ENCODE results near the gene OSBP2.

The OSBP2 gene

GRCh38 chr22:30742291-30743256 is 47.9 kb downstream of the OSBP2 start:
- Histone ChIP-seq H3K4me3 (no peak overlapping the region), H3K27ac (no peak overlapping the region)
- no peak for TF ChIP-seq CTCF (IDR thresholded peaks at IDR 0.05)
- DNase-seq (ENCODE audit: low spot score) = no peak

GRCh38 chr22:30743257-30744020 is 48.8 kb downstream of the OSBP2 start:
- no peak overlapping the region for H3K4me3 ChIP-seq
- DNase-seq (ENCODE audit: low spot score) = no peak
- no peak for TF ChIP-seq CTCF (IDR thresholded peaks at IDR 0.05)
- H3K27ac ChIP-seq = no peak overlapping the region

- no peak for TF ChIP-seq CTCF (IDR thresholded peaks at IDR 0.05)
- Histone ChIP-seq H3K4me3 (no peak overlapping the region), H3K27ac (no peak overlapping the region)
- no peak for DNase-seq (ENCODE audit: low spot score)
Measured at GRCh38 chr22:30744224-30744623, 49.5 kb downstream of the OSBP2 start.

GRCh38 chr22:30747493-30747892 is 52.8 kb downstream of the OSBP2 start:
- DNase-seq (ENCODE audit: low spot score) = no peak
- H3K4me3 ChIP-seq = no peak overlapping the region
- TF ChIP-seq CTCF (IDR thresholded peaks at IDR 0.05) = no peak

GRCh38 chr22:30749272-30749671 is 54.6 kb downstream of the OSBP2 start:
- TF ChIP-seq CTCF (IDR thresholded peaks at IDR 0.05) = no peak
- DNase-seq (ENCODE audit: low spot score) = no peak
- no peak overlapping the region for H3K27ac ChIP-seq
- no peak overlapping the region for H3K4me3 ChIP-seq

More at GRCh38 chr22:30747493-30747892, 52.8 kb downstream of the OSBP2 start:
- H3K27ac ChIP-seq = no peak overlapping the region

- no peak for DNase-seq (ENCODE audit: low spot score)
- Histone ChIP-seq H3K4me3 (no peak overlapping the region), H3K27ac (no peak overlapping the region)
- TF ChIP-seq CTCF (IDR thresholded peaks at IDR 0.05) = no peak
Measured at GRCh38 chr22:30749849-30750248, 55.2 kb downstream of the OSBP2 start.
